ENCODE measurements around the gene ITGB4.

ITGB4 gene

GRCh38 chr17:75736173-75736835 is 15.0 kb downstream of the ITGB4 start:
- DNase-seq (ENCODE audit: low read depth) = no peak
- no peak overlapping the region for H3K4me3 ChIP-seq (ENCODE audit: low read length)
- TF ChIP-seq CTCF (IDR thresholded peaks at IDR 0.05; ENCODE audit: insufficient read depth, low read depth, low read length, missing control alignments) = no peak

DNA sequence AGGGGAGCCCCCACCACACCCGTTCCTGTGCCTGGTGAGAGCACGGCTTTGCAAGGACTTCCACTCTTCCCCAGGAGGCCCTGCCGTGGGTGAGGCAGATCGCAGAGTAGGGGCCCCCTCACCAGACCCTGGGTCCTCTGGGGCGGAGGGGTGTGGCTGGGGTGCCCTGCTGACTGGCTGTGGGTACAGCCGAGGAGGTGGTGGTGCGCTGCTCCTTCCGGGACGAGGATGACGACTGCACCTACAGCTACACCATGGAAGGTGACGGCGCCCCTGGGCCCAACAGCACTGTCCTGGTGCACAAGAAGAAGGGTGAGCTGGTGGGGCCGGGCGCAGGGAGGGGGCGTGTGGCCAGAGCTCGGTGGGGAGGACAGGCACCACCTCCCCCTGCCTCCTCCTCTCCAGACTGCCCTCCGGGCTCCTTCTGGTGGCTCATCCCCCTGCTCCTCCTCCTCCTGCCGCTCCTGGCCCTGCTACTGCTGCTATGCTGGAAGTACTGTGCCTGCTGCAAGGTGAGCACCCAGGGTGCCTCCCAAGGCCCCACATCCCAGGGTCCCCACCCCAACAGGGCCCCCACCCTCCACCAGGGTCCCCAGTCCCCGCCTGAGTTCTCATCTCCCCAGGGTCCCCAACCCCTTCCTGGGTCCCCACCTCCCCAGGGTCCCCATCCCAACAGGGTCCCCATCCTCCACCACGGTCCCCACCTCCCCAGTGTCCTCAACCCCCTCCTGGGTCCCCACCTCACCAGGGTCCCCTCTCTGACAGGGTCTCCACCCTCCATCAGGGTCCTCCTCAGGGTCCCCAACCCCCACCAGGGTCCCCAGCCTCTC is 16.1 kb downstream of the ITGB4 start:
- TF ChIP-seq CTCF (IDR thresholded peaks at IDR 0.05; ENCODE audit: insufficient read depth, low read depth, low read length, missing control alignments) = no peak
- no peak for DNase-seq (ENCODE audit: low read depth)
- no peak overlapping the region for H3K4me3 ChIP-seq (ENCODE audit: low read length)

DNA sequence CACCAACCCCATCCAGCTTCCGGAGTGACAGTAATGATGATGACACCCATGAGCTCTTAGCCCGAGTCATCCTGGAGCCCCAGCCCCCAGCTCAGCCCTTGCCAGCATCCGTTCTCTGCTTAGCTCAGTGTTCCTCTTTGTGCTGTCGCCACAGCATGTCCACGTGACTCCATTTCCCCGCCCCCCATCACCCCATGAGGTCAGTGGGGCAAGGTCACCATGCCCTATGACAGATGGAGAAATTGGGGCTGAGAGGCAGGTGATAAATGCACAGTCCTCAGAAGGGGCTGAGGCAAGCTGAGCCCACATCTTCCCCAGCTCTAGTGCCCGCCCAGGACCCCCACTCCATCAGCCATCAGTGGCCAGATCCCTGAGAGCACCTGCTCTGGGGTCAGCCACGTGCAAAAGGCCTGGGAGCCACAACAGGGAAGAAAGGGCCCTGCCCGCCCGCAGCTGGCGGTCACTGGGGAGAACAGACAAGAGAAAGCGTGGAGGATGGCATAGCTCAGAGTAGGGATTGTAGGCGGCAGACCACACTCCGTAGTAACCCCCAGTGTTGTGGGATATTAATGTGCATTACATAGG is 17.1 kb downstream of the ITGB4 start:
- DNase-seq (ENCODE audit: low read depth) = no peak
- no peak overlapping the region for H3K4me3 ChIP-seq (ENCODE audit: low read length)
- TF ChIP-seq CTCF (IDR thresholded peaks at IDR 0.05; ENCODE audit: insufficient read depth, low read depth, low read length, missing control alignments) = no peak

GRCh38 chr17:75739174-75739573 is 17.9 kb downstream of the ITGB4 start:
- no peak for TF ChIP-seq CTCF (IDR thresholded peaks at IDR 0.05; ENCODE audit: insufficient read depth, low read depth, low read length, missing control alignments)
- no peak for DNase-seq (ENCODE audit: low read depth)
- no peak overlapping the region for H3K4me3 ChIP-seq (ENCODE audit: low read length)

- TF ChIP-seq CTCF (IDR thresholded peaks at IDR 0.05; ENCODE audit: insufficient read depth, low read depth, low read length, missing control alignments) = no peak
- DNase-seq (ENCODE audit: low read depth) = no peak
- no peak overlapping the region for H3K4me3 ChIP-seq (ENCODE audit: low read length)
Observed at GRCh38 chr17:75739801-75740200, 18.5 kb downstream of the ITGB4 start.

DNA sequence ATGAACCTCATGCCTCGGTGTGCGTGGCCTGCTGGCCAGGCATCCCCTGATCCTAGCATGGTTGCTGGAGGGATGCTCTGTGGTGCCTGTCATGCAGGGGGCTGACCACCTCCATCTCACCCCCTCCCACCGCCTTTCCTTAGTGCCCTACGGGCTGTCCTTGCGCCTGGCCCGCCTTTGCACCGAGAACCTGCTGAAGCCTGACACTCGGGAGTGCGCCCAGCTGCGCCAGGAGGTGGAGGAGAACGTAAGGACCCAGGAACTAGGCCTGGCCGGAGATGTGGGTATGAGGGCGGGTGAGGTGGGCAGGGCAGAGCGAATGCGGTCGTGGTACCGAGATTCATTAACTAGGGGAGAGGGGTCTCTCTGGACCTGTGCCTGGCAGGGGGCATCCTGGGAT is 19.0 kb downstream of the ITGB4 start:
- TF ChIP-seq CTCF (IDR thresholded peaks at IDR 0.05; ENCODE audit: insufficient read depth, low read depth, low read length, missing control alignments) = no peak
- no peak overlapping the region for H3K4me3 ChIP-seq (ENCODE audit: low read length)
- DNase-seq (ENCODE audit: low read depth) = no peak

Measured in epithelial cell of esophagus (primary cell).